KG1 (cell line): ENCODE measurements around the gene LYVE1.

ENCODE experiments used
- DNase-seq: peaks from one replicate; lab custom pipeline; 2025; lab: John Stamatoyannopoulos, UW

Gene LYVE1

GRCh38 chr11:10522276-10522675, 46.2 kb downstream of the LYVE1 start:
- no peak for DNase-seq

- no peak for DNase-seq
Measured at GRCh38 chr11:10520562-10520961, 47.9 kb downstream of the LYVE1 start.

GRCh38 chr11:10519630-10520029, 48.8 kb downstream of the LYVE1 start:
- no peak for DNase-seq

- DNase-seq, result no peak
Measured at GRCh38 chr11:10518891-10519290, 49.6 kb downstream of the LYVE1 start.

- DNase-seq, result no peak
Measured at GRCh38 chr11:10518123-10518522, 50.3 kb downstream of the LYVE1 start.

GRCh38 chr11:10515418-10515817, 53.0 kb downstream of the LYVE1 start:
- DNase-seq, result no peak

GRCh38 chr11:10514709-10515108, 53.8 kb downstream of the LYVE1 start:
- no peak for DNase-seq

- no peak for DNase-seq
Measured at GRCh38 chr11:10514202-10514601, 54.3 kb downstream of the LYVE1 start.

GRCh38 chr11:10511181-10511621, 57.3 kb downstream of the LYVE1 start:
- DNase-seq, result no peak
